IPS-15b (cell line): ENCODE results near the gene CMTM2.

Experiments used
- H3K27me3 ChIP-seq: one replicate; pipeline ENCODE4 v1.6.1; 2013; ENCODE audit warnings: low read length; ENCODE audit not compliant: control insufficient read depth, insufficient read depth
- H3K36me3 ChIP-seq: one replicate; pipeline ENCODE4 v1.6.1; 2013; ENCODE audit warnings: low read length; ENCODE audit not compliant: control insufficient read depth, insufficient read depth
- H3K4me1 ChIP-seq: one replicate; pipeline ENCODE4 v1.6.1; 2013; ENCODE audit warnings: mild to moderate bottlenecking, low read length; ENCODE audit not compliant: control insufficient read depth, insufficient read depth
- H3K4me3 ChIP-seq: one replicate; pipeline ENCODE4 v1.5.1; 2013; ENCODE audit warnings: low read depth, low read length
- H3K9ac ChIP-seq: one replicate; pipeline ENCODE4 v1.6.1; 2013; ENCODE audit warnings: low read depth, mild to moderate bottlenecking, low read length
- H3K9me3 ChIP-seq: one replicate; pipeline ENCODE4 v1.6.1; 2013; ENCODE audit warnings: mild to moderate bottlenecking, low read length; ENCODE audit not compliant: control insufficient read depth, insufficient read depth

Gene CMTM2

DNA sequence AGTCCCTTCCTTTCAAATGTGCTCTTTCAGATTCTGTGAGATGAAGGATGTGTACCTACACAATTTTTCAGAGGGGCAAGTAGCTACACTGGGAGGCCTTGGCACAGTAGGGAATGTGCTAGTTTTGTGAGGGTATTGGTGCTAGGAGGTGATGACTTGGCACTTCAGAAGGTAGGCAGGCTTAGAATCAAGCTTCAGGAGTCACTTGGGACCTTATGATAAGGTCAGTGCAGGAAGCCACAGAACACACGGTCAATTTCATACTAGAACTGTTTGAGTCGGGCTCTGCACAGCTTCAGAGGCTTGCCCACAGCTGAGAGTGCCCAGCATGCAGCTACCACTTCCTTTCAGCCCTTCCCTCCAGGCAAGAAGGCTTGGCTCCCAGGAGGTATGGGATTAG lies 6.9 kb upstream of the CMTM2 start:
- H3K9ac ChIP-seq: no peak overlapping the region
- H3K4me3 ChIP-seq: no peak overlapping the region
- H3K9me3 ChIP-seq: no peaks in the 10 kb centered on the region
- H3K27me3 ChIP-seq: peaks cover 11% of the 10 kb centered on the region
- no peaks in the 10 kb centered on the region for H3K4me1 ChIP-seq
- no peaks in the 10 kb centered on the region for H3K36me3 ChIP-seq

- Histone ChIP-seq H3K27me3 (peaks cover 29% of the 10 kb centered on the region), H3K4me3 (no peak overlapping the region), H3K9me3 (no peaks in the 10 kb centered on the region), H3K4me1 (no peaks in the 10 kb centered on the region), H3K9ac (no peak overlapping the region), H3K36me3 (no peaks in the 10 kb centered on the region)
These were observed 5.2 kb upstream of the CMTM2 start for GRCh38 chr16:66574081-66574480.

DNA sequence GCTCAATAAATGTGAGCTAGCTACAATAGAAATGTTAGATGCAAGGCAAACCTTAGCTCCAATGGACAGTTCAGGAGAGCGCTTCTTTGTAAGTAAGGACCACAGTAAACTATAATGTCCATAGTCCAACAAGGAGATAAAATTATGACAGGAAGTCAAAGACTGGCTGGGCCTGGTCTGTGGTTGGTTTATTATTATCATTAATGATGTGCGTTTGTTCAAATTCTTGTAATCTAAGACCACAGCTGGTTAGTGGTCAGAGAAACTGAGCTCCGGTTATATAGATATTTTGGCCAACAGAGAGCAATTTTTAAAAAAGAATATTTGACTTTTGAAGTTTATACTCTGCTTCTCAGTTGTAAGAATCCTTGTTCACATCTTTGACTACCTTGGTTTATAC lies 4.7 kb upstream of the CMTM2 start:
- no peak overlapping the region for H3K4me3 ChIP-seq
- no peak overlapping the region for H3K9ac ChIP-seq
- no peaks in the 10 kb centered on the region for H3K9me3 ChIP-seq
- peaks cover 33% of the 10 kb centered on the region for H3K27me3 ChIP-seq
- H3K36me3 ChIP-seq: no peaks in the 10 kb centered on the region
- no peaks in the 10 kb centered on the region for H3K4me1 ChIP-seq

- peaks cover 38% of the 10 kb centered on the region for H3K27me3 ChIP-seq
- no peaks in the 10 kb centered on the region for H3K9me3 ChIP-seq
- H3K9ac ChIP-seq: no peak overlapping the region
- no peak overlapping the region for H3K4me3 ChIP-seq
- H3K36me3 ChIP-seq: no peaks in the 10 kb centered on the region
- H3K4me1 ChIP-seq: no peaks in the 10 kb centered on the region
These were observed 4.2 kb upstream of the CMTM2 start for GRCh38 chr16:66575060-66575459.

GRCh38 chr16:66576296-66576695 lies 3.0 kb upstream of the CMTM2 start:
- no peak overlapping the region for H3K9ac ChIP-seq
- no peaks in the 10 kb centered on the region for H3K36me3 ChIP-seq
- H3K4me3 ChIP-seq: no peak overlapping the region
- H3K4me1 ChIP-seq: peaks cover 8% of the 10 kb centered on the region
- peaks cover 46% of the 10 kb centered on the region for H3K27me3 ChIP-seq
- H3K9me3 ChIP-seq: no peaks in the 10 kb centered on the region

DNA sequence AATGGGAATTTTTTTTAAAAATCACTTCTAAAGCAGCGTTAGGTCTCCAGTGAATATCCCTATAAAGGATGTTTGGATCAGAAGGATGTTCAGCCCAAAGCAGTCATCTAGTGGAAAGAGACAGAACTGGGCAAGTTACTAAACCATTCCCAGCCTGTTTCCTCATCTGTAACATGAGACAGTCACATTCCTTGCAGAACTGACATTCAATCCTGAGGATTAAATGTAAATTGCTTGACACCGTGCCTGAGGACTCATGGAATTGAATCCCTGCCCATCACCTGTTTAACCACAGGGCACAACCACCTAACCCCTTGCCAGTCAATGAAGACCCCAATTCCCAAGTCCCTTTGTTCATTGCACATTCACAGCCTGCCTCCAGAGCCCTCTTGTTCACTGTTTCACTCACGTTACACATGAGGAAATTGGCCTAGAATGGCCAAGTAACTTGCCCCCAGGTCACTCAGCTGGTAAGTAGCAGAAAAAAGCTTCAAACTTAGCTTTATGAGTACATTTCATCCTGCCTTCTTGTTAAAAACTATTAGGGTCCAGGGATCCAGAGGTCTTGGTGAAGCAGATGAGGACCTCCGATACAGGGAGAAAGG lies 1.4 kb downstream of the CMTM2 start:
- peaks cover 47% of the 10 kb centered on the region for H3K27me3 ChIP-seq
- no peaks in the 10 kb centered on the region for H3K36me3 ChIP-seq
- no peak overlapping the region for H3K9ac ChIP-seq
- peaks cover 8% of the 10 kb centered on the region for H3K4me1 ChIP-seq
- H3K4me3 ChIP-seq: no peak overlapping the region
- H3K9me3 ChIP-seq: no peaks in the 10 kb centered on the region

- peaks cover 47% of the 10 kb centered on the region for H3K27me3 ChIP-seq
- H3K9me3 ChIP-seq: no peaks in the 10 kb centered on the region
- no peaks in the 10 kb centered on the region for H3K36me3 ChIP-seq
- peaks cover 8% of the 10 kb centered on the region for H3K4me1 ChIP-seq
- H3K4me3 ChIP-seq: no peak overlapping the region
- no peak overlapping the region for H3K9ac ChIP-seq
These were observed 2.1 kb downstream of the CMTM2 start for GRCh38 chr16:66581246-66581952.

DNA sequence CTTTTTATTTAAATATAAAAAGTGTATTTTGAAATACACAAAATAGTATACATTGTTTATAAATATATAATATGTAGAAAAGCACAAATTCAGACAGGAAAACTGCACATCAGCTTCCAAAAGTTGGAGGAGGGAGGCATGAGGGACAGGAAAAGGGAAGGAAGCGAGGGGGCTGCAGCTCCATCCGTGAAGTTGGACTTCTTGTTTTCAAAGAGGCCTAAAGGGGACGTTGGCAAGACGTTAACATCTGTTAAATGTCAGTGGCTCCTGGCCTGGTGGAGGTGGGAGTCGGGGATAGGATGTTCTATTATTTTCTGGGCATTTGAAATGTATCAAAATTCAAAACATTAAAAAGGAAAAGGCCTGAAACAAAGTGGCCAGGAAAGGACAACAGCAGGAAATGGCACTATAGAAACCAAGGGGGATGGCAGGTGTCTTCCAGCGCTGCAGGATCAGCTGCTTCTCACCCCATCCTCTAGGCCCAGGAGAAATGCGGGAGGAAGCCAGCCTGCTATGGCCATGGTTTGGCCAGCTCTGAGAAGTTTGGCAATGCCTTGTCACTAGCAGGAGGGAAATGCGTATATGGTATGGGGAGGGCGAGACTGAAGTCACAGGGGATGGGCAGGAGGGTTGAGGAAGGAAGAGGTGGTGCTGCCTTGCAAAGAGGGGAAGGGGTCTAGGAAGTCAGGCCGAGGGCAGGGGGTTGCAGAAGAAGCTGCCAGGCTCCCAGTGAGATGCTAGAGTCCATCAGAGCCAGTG lies 6.4 kb downstream of the CMTM2 start:
- Histone ChIP-seq H3K4me1 (peaks cover 5% of the 10 kb centered on the region), H3K9me3 (no peaks in the 10 kb centered on the region), H3K27me3 (peaks cover 7% of the 10 kb centered on the region), H3K36me3 (no peaks in the 10 kb centered on the region), H3K4me3 (no peak overlapping the region), H3K9ac (no peak overlapping the region)

- H3K4me1 ChIP-seq: no peaks in the 10 kb centered on the region
- no peaks in the 10 kb centered on the region for H3K27me3 ChIP-seq
- no peaks in the 10 kb centered on the region for H3K9me3 ChIP-seq
- H3K36me3 ChIP-seq: no peaks in the 10 kb centered on the region
- H3K9ac ChIP-seq: no peak overlapping the region
- no peak overlapping the region for H3K4me3 ChIP-seq
These were observed 8.8 kb downstream of the CMTM2 start for GRCh38 chr16:66587881-66588600.

GRCh38 chr16:66588981-66589713 lies 9.9 kb downstream of the CMTM2 start:
- Histone ChIP-seq H3K4me1 (no peaks in the 10 kb centered on the region), H3K9me3 (no peaks in the 10 kb centered on the region), H3K9ac (no peak overlapping the region), H3K4me3 (no peak overlapping the region), H3K36me3 (no peaks in the 10 kb centered on the region), H3K27me3 (no peaks in the 10 kb centered on the region)

DNA sequence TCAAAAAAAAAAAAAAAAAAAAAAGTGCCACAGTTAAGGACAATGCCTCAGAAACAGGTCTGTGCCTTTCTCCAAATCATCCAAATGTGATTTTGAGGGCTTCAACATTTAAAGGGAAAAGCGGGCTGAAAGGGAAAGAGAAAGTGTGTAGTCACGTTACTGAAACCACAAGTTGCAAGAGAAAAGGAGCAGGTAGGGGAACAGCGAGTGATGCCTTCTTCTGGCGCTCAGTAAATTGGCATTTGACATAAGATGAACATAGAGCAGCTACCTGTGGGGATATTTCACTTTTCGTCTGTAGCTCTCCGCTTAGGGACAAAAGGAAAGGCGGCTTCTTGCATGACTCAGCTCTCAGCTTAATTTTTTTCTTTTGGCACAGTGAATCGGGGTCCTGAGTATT lies 11.1 kb downstream of the CMTM2 start:
- no peaks in the 10 kb centered on the region for H3K27me3 ChIP-seq
- no peaks in the 10 kb centered on the region for H3K36me3 ChIP-seq
- no peak overlapping the region for H3K4me3 ChIP-seq
- no peak overlapping the region for H3K9ac ChIP-seq
- no peaks in the 10 kb centered on the region for H3K9me3 ChIP-seq
- H3K4me1 ChIP-seq: no peaks in the 10 kb centered on the region
